HG02840 (cell line): ENCODE data around the gene USP48.
"Not testable (repeated sequence)": the region's sequence is repeated elsewhere in the genome, so short reads cannot be mapped to it uniquely, and the experiment has no call there.

ENCODE experiments used
- ATAC-seq: cut with Tn5 transposase; IDR thresholded peaks from one replicate; pipeline ENCODE4 v1.9.1; 2021; ENCODE audit warnings: mild to moderate bottlenecking, moderate library complexity, moderate number of reproducible peaks; ENCODE audit not compliant: unreplicated experiment, low FRiP score

Gene USP48

GRCh38 chr1:21774835-21775549, 8.0 kb downstream of the USP48 start:
- ATAC-seq = no peak

- ATAC-seq = no peak
Observed at GRCh38 chr1:21773585-21773984, 9.4 kb downstream of the USP48 start.

- not testable (repeated sequence) for ATAC-seq
Observed at GRCh38 chr1:21771672-21772071, 11.3 kb downstream of the USP48 start.

- ATAC-seq = not testable (repeated sequence)
Observed at GRCh38 chr1:21770602-21771001, 12.3 kb downstream of the USP48 start.

- ATAC-seq = no peak
Observed at GRCh38 chr1:21770201-21770600, 12.7 kb downstream of the USP48 start.

GRCh38 chr1:21767106-21767505, 15.8 kb downstream of the USP48 start:
- not testable (repeated sequence) for ATAC-seq

GRCh38 chr1:21766210-21766609, 16.7 kb downstream of the USP48 start:
- no peak for ATAC-seq

GRCh38 chr1:21764615-21765423, 18.1 kb downstream of the USP48 start:
- ATAC-seq = no peak

GRCh38 chr1:21763694-21764419, 19.1 kb downstream of the USP48 start:
- ATAC-seq = no peak

- ATAC-seq = no peak
Observed at GRCh38 chr1:21763236-21763635, 19.7 kb downstream of the USP48 start.

GRCh38 chr1:21762022-21762404, 20.9 kb downstream of the USP48 start:
- no peak for ATAC-seq

GRCh38 chr1:21761052-21761451, 21.9 kb downstream of the USP48 start:
- ATAC-seq = no peak

GRCh38 chr1:21759818-21760217, 23.1 kb downstream of the USP48 start:
- no peak for ATAC-seq

GRCh38 chr1:21759182-21759581, 23.8 kb downstream of the USP48 start:
- ATAC-seq = no peak

- no peak for ATAC-seq
Observed at GRCh38 chr1:21758614-21759013, 24.3 kb downstream of the USP48 start.

GRCh38 chr1:21756393-21757089, 26.4 kb downstream of the USP48 start:
- ATAC-seq = no peak

- ATAC-seq = no peak
Observed at GRCh38 chr1:21755067-21755466, 27.9 kb downstream of the USP48 start.

GRCh38 chr1:21754583-21754982, 28.4 kb downstream of the USP48 start:
- no peak for ATAC-seq

GRCh38 chr1:21752186-21752585, 30.8 kb downstream of the USP48 start:
- no peak for ATAC-seq

GRCh38 chr1:21751281-21751680, 31.7 kb downstream of the USP48 start:
- ATAC-seq = no peak

GRCh38 chr1:21750841-21751240, 32.1 kb downstream of the USP48 start:
- ATAC-seq = no peak
